Germinal center (tissue), 1 donor: ENCODE measurements around the gene ZDHHC15.
"Not testable (repeated sequence)": the region's sequence is repeated elsewhere in the genome, so short reads cannot be mapped to it uniquely, and the experiment has no call there.

ENCODE experiments used
- DNase-seq: peaks from one replicate; pipeline ENCODE4 v3.0.0; 2012; ENCODE audit warnings: mixed read lengths, low spot score

ZDHHC15 gene, protein sequence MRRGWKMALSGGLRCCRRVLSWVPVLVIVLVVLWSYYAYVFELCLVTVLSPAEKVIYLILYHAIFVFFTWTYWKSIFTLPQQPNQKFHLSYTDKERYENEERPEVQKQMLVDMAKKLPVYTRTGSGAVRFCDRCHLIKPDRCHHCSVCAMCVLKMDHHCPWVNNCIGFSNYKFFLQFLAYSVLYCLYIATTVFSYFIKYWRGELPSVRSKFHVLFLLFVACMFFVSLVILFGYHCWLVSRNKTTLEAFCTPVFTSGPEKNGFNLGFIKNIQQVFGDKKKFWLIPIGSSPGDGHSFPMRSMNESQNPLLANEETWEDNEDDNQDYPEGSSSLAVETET

DNA sequence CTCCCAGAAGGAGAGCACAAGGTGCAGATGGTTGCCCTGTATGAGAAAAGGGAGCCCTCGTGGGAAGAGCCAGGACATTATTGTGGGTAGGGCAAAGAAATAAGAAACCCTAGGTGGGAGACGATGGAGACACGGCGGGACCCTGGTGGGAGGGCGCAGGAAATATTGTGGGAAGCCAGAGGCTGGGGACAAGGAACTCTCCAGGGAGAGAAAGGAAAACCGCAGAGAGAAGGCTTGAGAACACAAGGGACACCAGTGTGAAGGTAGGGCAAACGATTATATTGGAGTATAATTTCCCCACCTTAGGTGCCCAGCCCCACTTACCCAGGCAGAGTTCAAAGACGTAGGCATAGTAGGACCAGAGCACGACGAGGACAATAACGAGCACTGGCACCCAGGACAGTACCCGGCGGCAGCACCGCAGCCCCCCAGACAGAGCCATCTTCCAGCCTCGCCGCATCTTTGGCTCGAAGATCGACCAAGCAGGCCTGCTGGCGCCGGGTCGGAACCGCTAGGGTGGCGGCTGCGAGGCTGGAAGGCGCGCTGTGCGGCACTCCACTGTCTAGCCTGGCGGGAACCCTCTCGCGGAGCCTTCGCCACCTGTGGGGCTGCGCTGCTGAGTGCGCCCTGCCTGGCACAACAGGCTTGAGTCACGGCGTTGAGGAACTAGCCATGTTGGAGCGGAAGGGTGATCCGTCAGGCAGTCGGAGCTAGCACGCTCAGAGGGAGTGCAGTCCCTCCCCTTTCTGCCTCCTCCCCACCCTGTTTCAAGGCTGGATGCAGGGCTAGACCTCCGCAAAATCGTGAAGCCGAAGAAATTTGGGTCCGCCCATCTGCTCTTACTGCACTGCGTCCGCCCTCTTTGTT is at the start of gene ZDHHC15:
TSS of gene ZDHHC15 (minus strand) at position 473 of the 867 bp plus-strand sequence. CDS start at position 460, 13 bp downstream.
- DNase-seq: peak; percentile 1

DNA sequence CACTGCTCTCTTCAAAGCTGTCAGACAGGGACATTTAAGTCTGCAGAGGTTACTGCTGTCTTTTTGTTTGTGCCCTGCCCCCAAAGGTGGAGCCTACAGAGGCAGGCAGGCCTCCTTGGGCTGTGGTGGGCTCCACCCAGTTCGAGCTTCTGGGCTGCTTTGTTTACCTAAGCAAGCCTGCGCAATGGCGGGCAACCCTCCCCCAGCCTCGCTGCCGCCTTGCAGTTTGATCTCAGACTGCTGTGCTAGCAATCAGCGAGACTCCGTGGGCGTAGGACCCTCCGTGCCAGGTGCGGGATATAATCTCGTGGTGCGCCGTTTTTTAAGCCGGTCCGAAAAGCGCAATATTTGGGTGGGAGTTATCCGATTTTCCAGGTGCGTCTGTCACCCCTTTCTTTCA is 37.7 kb upstream of the ZDHHC15 start:
- not testable (repeated sequence) for DNase-seq

DNA sequence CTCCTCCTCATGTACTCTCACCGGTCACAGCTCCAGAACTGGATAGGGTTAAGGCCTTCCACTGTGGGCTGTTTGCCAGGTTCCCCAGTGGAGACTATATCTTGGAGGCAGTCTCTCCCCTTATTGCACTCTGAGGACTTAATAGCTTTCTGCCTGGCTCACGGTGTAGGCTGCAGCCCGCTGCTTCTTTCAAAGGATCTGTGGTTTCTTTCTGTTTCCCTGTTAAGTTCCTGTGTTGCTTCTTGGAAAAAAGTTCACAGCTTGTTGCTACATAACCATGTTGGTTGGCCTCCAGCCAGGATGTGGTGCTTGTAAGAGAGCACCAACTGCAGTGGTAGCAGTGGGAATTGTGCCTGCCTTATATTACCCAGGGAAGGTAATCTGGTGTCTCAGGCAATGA is 24.9 kb upstream of the ZDHHC15 start:
- DNase-seq: no peak

DNA sequence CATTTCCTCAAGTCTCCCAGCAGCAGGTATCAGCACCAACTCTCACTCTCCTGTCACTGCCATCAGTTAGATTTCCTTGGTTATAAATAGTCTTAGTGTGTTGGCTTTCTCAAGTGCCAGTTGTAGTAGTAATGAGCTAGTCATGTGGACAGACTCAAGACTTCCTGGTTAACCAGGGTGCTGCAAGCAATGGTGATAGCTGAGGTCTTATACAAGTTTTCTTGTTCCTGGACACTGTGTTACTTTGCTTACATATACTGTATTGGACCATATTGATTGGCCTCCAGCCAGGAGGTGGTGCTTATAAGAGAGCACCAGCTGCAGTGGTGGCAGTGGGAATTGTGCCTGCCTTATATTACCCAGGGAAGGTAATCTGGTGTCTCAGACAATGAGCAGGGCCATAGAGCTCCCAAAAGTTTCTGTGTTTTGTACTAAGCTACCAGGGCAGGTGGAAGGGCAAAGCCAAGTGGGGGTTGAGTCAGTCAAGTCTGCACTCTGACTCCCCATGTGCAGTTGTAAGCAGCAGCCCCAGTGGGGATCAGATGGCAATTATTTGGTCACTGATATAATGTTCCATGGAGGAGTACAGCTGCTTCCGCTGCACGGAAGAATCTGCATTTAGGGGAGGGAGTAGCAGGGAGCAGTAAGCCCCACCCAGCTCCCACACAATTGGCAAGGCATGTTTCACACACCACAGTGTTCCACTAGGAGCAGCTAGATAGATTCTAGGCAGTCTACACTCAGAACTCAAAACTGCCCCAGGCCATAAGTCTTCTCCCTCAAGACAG is 24.1 kb upstream of the ZDHHC15 start:
- no peak for DNase-seq

DNA sequence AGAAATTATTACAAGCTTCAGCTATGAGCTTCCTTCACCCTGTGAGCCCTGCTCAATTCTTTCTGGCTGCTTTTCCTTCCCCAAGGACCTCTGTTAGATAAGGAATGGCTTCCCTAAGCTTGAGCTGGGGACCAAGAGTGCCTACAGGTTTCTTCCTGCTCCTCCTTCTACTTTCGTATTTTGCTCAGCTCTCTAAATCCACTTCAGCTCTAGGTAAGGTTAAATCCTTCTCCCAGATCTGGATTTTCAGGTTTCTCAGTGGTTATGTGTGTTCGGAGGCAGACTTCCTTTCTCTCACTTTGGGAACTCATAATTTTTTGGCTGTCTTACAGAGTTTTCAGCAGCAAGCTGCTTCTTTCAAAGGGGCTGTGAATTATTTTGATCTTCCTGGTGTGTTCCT is 21.9 kb upstream of the ZDHHC15 start:
- DNase-seq: no peak

DNA sequence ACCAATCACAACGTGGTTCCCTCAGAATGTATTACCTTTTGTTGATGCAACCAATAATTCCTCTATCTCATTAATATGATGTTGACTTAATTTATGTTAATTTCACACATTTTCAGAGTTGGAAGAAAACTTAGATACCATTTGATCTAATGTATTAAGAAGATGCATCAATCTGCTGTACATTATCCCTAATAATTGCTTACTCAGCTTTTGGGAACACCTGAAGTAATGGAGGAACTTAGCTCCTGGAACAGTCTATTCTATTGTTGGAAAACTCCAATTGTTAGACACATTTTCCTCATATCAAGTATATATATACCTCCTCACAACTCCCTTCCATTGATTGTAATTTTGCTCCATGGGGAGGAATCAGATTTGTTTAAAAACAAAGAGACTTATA is 38.9 kb downstream of the ZDHHC15 start:
- DNase-seq: no peak

DNA sequence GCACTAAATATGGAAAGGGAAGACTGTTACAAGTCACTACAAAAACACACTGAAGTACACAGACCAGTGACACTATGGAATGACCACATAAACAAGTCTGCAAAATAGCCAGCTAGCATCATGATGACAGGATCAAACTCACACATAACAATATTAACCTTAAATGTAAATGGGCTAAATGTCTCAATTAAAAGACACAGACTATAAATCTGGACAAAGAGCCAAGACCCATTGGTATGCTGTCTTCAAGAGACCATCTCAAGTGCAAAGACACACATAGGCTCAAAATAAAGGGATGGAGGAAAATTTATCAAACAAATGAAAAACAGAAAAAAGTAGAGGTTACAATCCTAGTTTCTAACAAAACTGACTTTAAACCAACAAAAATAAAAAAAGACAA is 61.1 kb downstream of the ZDHHC15 start:
- DNase-seq: not testable (repeated sequence)

DNA sequence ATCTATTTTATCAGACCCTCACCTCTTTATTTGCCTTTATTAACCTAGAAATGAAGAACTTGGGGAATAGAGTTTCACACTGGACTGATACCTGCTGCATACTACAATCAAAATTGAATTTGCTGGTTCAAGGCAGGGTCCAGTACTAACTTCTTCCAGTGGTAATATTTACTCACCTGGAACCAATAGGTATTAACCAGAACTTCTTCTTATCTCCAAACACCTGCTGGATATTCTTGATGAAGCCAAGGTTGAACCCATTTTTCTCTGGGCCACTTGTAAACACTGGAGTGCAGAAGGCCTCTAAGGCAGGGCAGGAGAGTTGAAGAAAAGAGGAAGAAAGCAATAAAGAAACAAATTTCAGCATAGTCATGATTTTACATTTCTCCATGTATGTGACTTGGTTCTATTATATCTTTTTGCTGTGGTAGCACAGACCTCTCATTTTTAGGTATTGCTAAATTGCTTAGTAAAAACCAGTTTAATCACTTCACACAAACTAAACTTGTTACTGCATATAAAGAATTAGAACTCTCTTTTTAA is 101.1 kb downstream of the ZDHHC15 start:
- no peak for DNase-seq

DNA sequence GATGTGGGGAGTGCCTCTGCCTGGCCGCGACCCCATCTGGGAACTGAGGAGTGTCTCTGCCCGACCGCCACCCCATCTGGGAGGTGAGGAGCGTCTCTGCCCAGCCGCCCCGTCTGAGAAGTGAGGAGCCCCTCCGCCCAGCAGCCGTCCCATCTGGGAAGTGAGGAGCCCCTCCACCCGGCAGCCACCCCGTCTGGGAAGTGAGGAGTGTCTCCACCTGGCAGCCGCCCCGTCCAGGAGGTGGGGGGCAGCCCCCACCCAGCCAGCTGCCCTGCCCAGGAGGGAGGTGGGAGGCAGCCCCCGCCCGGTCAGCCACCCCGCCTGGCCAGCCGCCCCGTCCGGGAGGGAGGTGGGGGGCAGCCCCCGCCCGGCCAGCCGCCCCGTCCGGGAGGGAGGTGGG is 115.7 kb downstream of the ZDHHC15 start:
- not testable (repeated sequence) for DNase-seq

DNA sequence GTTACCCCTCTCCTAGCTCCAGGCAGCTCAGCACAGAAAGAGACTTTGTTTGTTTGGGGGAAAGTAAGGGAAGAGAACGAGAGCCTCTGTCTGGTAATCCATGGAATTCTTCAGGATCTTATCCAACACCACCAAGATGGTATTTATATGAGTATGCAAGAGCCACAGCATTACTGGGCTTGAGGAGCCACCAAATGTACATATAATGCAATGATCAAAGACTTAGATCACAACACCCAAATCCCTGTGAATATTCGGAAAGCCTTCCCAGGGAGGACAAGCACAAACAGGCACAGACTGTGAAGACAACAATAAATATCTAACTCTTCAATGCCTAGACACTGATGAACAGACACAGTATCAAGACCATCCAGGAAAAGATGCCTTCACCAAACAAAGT is 132.4 kb downstream of the ZDHHC15 start:
- no peak for DNase-seq

DNA sequence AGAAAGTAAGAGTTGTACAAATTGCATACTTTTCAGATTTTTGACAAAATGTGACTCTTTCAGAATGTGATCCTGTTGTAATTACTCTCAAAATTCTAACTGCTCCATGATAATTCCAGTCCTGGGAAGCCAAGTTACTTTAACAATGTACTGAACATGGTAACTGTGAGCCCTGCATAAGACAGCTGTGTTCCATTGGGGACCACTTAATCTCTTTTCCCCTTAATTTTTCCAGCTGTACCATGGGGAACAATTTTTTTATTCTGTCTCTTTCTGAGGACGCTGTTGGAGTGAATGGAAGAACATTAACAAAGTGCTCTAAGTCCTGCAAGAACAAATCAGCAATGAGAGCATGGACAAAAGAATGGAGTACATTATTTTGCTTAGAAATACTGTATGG is 153.1 kb downstream of the ZDHHC15 start:
- DNase-seq: no peak

DNA sequence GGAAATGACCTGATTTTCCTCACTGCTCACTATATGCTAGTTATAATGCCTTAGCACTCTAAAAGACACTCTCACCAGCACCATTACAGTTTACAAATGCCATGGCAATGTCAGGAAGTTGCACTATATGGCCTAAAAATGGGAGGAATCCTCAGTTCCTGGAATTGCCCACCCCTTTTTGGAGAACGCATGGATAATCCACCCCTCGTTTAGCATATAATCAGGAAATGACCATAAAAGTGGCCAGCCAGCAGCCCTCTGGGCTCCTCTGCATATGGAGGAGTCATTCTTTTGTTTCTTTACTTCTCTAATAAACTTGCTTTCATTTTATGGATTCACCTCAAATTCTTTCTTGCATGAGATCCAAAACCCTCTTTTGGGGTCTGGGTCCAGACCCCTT is 156.0 kb downstream of the ZDHHC15 start:
- DNase-seq: no peak

DNA sequence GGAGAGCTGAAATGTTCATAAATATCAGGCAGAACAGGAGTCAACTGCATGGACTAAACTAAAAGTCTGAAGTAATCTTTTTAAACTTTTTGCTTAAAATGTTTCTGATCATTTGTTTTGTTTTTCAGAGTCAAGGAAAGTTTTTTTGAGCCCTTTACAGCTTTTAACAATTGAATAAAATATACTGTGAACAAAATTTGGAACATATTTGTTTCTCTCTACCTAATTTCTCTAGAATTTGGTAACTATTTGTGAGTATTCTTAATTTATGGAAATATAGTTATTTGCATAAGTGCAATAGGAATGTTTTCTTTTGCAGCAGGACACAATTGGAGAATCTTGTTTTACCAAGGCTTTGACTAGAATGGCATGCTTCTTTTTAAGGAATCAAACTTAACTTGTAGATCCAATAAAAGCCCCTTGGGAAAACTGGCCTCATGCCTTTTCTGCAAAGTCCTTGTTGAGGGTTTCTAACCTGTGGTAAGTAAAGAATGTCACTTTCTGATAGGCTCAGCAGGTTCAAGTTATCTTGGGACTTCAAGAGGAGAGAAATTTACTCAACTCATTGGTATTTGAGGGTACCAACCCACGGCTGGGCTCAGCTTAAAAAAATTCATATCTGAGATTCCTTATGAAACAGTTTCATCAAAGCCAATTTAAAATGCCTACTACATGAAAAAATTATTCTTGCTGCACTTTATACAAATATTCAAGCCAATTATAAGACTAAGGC is 157.4 kb downstream of the ZDHHC15 start:
- DNase-seq: no peak

DNA sequence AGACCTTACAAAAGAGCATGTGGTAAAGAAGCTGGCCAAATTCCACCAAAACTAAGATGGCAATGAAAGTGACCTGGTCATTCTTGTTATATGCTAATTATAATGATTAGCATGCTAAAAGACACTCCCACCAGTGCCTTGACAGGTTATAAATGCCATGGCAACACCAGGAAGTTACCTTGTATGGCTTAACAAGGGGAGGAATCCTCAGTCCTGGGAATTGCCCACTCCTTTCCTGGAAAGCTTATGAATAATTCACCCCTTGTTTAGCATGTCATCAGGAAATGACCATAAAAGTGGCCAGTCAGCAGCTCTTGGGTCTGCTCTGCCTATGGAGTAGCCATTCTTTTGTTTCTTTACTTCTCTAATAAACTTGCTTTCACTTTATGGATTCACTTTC is 161.0 kb downstream of the ZDHHC15 start:
- DNase-seq: no peak

DNA sequence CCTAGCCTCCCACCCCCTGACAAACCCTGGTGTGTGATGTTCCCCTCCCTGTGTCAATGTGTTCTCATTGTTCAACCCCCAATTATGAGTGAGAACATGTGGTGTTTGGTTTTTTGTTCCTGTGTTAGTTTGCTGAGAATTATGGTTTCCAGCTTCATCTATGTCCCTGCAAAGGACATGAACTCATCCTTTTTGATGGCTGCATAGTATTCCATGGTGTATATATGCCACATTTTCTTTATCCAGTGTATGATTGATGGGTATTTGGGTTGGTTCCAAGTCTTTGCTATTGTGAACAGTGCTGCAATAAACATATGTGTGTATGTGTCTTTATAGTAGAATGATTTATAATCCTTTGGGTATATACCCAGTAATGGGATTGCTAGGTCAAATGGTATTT is 174.2 kb downstream of the ZDHHC15 start:
- not testable (repeated sequence) for DNase-seq

DNA sequence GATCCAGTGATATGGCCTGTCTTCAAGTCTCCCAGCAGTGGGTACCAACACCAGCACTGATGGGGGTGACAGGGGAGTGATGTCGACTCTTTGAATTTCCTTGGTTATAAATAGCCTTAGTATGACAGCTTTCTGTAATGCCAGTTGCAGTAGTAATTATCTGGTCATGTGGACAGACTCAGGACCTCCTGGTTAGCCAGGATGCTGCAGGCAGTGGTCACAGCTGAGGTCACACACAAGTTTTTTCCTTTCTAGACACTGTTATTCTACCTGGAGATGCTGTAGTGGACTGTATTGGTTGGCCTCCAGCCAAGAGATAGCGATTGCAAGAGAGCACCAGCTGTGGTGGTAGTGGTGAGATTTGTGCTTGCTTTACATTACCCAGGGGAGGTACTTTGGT is 185.3 kb downstream of the ZDHHC15 start:
- DNase-seq: no peak

DNA sequence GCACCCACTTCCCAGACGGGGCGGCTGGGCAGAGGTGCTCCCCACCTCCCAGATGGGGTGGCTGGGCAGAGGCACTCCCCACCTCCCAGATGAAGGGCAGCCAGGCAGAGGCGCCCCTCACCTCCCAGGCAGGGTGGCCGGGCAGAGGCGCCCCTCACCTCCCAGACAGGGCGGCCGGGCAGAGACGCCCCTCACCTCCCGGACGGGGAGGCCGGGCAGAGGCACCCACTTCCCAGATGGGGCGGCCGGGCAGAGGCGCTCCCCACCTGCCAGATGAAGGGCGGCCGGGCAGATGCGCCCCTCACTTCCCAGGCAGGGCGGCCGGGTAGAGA is 187.7 kb downstream of the ZDHHC15 start:
- DNase-seq: no peak

DNA sequence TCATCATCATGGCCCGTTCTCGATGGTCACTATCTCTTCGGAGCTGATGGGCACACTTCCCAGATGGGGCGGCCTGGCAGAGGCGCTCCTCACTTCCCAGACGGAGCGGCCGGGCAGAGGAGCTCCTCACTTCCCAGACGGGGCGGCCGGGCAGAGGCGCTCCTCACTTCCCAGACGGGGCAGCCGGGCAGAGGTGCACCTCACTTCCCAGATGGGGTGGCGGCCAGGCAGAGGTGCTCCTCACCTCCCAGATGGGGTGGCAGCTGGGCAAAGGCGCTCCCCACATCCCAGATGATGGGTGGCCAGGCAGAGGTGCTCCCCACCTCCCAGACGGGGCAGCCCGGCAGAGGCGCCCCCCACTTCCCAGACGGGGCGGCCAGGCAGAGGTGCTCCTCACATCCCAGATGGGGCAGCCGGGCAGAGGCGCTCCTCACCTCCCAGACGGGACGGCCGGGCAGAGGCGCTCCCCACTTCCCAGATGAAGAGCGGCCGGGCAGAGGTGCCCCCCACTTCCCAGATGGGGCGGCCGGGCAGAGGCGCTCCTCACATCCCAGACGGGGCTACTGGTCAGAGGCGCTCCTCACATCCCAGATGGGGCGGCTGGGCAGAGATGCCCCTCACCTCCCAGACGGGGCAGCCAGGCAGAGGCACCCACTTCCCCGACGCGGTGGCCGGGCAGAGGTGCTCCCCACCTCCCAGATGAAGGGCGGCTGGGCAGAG is 188.3 kb downstream of the ZDHHC15 start:
- DNase-seq: not testable (repeated sequence)

DNA sequence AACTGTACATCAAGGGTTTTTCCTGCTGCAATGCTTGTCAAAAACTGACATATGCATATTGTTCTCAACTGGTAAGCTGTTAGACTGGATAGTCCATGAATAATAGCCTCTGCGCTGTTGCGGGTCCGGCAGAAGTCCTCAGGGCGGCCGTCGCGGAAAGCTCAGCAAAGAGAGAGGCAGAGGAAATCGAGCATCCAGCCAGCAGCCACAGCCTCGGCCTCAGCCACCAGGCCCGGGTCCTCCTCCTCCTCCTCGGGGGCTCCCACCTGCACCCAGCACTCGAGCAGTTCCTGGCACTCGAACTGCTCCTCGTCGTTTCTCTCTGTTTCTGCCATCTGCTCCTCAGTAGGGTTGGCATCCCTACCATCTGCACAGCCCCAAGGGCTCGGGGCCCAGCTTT is 195.2 kb downstream of the ZDHHC15 start:
- no peak for DNase-seq
